Mammary epithelial cell (primary cell): ENCODE data around the gene ADARB2.

Experiments used
- EZH2 ChIP-seq: IDR thresholded peaks from 2 replicates; pipeline ENCODE4 v1.6.1; 2012; ENCODE audit warnings: low read length, inconsistent platforms, borderline replicate concordance
- TF ChIP-seq, protein P1 (sequence below), 2 donors: IDR thresholded peaks in 1 of 2; conservative IDR thresholded peaks in 1 of 2; 2 replicates each; pipeline ENCODE4 v1.5.1; 2011 to 2012; ENCODE audit warnings: inconsistent platforms in 2 of 2, low read length in 2 of 2, mild to moderate bottlenecking in 2 of 2, control low read depth in 1 of 2, low read depth in 1 of 2; ENCODE audit not compliant: insufficient read depth in 1 of 2; ENCODE audit errors: extremely low read depth in 1 of 2

GRCh38 chr10:1628757-1629156, 108.6 kb downstream of the ADARB2 start:
- TF ChIP-seq, protein P1, sequence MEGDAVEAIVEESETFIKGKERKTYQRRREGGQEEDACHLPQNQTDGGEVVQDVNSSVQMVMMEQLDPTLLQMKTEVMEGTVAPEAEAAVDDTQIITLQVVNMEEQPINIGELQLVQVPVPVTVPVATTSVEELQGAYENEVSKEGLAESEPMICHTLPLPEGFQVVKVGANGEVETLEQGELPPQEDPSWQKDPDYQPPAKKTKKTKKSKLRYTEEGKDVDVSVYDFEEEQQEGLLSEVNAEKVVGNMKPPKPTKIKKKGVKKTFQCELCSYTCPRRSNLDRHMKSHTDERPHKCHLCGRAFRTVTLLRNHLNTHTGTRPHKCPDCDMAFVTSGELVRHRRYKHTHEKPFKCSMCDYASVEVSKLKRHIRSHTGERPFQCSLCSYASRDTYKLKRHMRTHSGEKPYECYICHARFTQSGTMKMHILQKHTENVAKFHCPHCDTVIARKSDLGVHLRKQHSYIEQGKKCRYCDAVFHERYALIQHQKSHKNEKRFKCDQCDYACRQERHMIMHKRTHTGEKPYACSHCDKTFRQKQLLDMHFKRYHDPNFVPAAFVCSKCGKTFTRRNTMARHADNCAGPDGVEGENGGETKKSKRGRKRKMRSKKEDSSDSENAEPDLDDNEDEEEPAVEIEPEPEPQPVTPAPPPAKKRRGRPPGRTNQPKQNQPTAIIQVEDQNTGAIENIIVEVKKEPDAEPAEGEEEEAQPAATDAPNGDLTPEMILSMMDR (conservative IDR thresholded peaks at IDR 0.05 in 1 of 2, IDR thresholded peaks at IDR 0.05 in 1 of 2; ENCODE audit: extremely low read depth in 1 of 2, insufficient read depth in 1 of 2, low read depth in 1 of 2, low read length in 2 of 2) = no peak
- no peak for TF ChIP-seq EZH2
